ENCODE data around the gene B4GALNT2. TPM values are rescaled to one million over a fixed set of nuclear protein-coding genes. Genes with fewer than 3 reads are reported as not detected.

Gene B4GALNT2
- total and polyA plus RNA-seq, 2 of the 13 experiments (the other 11 are each of a cell fraction or from before 2014, with no cell fraction given) = not detected

DNA sequence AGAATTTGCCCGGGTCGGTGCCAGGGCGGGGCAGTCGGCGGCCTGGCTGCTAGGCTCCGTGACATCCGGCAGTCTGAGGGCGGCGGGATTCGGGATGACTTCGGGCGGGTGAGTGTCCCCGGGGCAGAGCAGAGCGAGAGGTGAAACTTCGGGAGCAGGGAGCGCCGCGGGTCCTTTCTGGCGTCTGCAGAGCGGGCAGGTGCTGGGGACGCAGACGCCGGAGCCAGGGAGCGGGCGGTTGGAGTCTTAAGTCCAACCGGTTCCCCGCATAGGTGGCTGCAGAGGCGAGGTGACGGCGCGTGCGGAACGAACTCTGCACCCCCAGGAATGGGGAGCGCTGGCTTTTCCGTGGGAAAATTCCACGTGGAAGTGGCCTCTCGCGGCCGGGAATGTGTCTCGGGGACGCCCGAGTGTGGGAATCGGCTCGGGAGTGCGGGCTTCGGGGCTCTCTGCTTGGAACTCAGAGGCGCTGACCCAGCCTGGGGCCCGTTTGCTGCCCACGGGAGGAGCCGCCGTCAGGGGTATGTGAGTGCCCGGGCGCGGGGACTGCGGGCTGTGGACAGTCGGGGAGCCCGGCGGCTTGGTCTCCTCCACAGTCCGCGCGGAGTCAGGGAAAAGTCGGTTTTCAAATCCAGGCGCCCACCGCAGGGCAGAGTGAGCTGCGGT, at the start of gene B4GALNT2 (continued):
- TF ChIP-seq ZNF652 (CRISPR knock-in tag; IDR thresholded peaks at IDR 0.05; ENCODE audit: borderline replicate concordance, low read depth) = no peak
- TF ChIP-seq, protein P1, sequence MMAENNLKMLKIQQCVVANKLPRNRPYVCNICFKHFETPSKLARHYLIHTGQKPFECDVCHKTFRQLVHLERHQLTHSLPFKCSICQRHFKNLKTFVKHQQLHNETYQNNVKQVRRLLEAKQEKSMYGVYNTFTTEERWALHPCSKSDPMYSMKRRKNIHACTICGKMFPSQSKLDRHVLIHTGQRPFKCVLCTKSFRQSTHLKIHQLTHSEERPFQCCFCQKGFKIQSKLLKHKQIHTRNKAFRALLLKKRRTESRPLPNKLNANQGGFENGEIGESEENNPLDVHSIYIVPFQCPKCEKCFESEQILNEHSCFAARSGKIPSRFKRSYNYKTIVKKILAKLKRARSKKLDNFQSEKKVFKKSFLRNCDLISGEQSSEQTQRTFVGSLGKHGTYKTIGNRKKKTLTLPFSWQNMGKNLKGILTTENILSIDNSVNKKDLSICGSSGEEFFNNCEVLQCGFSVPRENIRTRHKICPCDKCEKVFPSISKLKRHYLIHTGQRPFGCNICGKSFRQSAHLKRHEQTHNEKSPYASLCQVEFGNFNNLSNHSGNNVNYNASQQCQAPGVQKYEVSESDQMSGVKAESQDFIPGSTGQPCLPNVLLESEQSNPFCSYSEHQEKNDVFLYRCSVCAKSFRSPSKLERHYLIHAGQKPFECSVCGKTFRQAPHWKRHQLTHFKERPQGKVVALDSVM (CRISPR knock-in tag; IDR thresholded peaks at IDR 0.05) = no peak
- TF ChIP-seq CC2D1A (CRISPR knock-in tag; IDR thresholded peaks at IDR 0.05) = no peak
- TF ChIP-seq ZNF264 (CRISPR knock-in tag; IDR thresholded peaks at IDR 0.05) = 0 out of 2 replicates have a peak, but pooled peaks have one; percentile 14
- no peak for TF ChIP-seq FOSL1 (CRISPR knock-in tag; IDR thresholded peaks at IDR 0.05; ENCODE audit: borderline replicate concordance)
- TF ChIP-seq, protein P2, sequence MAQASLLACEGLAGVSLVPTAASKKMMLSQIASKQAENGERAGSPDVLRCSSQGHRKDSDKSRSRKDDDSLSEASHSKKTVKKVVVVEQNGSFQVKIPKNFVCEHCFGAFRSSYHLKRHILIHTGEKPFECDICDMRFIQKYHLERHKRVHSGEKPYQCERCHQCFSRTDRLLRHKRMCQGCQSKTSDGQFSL (CRISPR knock-in tag; IDR thresholded peaks at IDR 0.05) = no peak
- no peak for TF ChIP-seq RFXANK (CRISPR knock-in tag; IDR thresholded peaks at IDR 0.05)
- TF ChIP-seq TOPORS (CRISPR knock-in tag; IDR thresholded peaks at IDR 0.05) = no peak
- TF ChIP-seq, protein P3, sequence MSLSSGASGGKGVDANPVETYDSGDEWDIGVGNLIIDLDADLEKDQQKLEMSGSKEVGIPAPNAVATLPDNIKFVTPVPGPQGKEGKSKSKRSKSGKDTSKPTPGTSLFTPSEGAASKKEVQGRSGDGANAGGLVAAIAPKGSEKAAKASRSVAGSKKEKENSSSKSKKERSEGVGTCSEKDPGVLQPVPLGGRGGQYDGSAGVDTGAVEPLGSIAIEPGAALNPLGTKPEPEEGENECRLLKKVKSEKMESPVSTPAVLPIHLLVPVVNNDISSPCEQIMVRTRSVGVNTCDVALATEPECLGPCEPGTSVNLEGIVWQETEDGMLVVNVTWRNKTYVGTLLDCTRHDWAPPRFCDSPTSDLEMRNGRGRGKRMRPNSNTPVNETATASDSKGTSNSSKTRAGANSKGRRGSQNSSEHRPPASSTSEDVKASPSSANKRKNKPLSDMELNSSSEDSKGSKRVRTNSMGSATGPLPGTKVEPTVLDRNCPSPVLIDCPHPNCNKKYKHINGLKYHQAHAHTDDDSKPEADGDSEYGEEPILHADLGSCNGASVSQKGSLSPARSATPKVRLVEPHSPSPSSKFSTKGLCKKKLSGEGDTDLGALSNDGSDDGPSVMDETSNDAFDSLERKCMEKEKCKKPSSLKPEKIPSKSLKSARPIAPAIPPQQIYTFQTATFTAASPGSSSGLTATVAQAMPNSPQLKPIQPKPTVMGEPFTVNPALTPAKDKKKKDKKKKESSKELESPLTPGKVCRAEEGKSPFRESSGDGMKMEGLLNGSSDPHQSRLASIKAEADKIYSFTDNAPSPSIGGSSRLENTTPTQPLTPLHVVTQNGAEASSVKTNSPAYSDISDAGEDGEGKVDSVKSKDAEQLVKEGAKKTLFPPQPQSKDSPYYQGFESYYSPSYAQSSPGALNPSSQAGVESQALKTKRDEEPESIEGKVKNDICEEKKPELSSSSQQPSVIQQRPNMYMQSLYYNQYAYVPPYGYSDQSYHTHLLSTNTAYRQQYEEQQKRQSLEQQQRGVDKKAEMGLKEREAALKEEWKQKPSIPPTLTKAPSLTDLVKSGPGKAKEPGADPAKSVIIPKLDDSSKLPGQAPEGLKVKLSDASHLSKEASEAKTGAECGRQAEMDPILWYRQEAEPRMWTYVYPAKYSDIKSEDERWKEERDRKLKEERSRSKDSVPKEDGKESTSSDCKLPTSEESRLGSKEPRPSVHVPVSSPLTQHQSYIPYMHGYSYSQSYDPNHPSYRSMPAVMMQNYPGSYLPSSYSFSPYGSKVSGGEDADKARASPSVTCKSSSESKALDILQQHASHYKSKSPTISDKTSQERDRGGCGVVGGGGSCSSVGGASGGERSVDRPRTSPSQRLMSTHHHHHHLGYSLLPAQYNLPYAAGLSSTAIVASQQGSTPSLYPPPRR (CRISPR knock-in tag; IDR thresholded peaks at IDR 0.05; ENCODE audit: borderline replicate concordance) = 0 out of 2 replicates have a peak, but pooled peaks have one; percentile 16
- no peak for TF ChIP-seq NFYC (CRISPR knock-in tag; IDR thresholded peaks at IDR 0.05)
- 0 out of 2 replicates have a peak, but pooled peaks have one; percentile 49 for TF ChIP-seq ZNF160 (CRISPR knock-in tag; IDR thresholded peaks at IDR 0.05)
- peak; percentile 74; the same call in 1 of the 2 replicates for TF ChIP-seq KLF12 (CRISPR knock-in tag; IDR thresholded peaks at IDR 0.05; ENCODE audit: borderline replicate concordance)
- no peak for TF ChIP-seq ZNF354B (CRISPR knock-in tag; IDR thresholded peaks at IDR 0.05)
- no peak for TF ChIP-seq NR2F6 (IDR thresholded peaks at IDR 0.05)
- TF ChIP-seq NR2F6 (CRISPR knock-in tag; IDR thresholded peaks at IDR 0.05) = no peak
- no peak for TF ChIP-seq CREM (IDR thresholded peaks at IDR 0.05)
- TF ChIP-seq CREM (CRISPR knock-in tag; IDR thresholded peaks at IDR 0.05) = no peak
- TF ChIP-seq, protein P4, sequence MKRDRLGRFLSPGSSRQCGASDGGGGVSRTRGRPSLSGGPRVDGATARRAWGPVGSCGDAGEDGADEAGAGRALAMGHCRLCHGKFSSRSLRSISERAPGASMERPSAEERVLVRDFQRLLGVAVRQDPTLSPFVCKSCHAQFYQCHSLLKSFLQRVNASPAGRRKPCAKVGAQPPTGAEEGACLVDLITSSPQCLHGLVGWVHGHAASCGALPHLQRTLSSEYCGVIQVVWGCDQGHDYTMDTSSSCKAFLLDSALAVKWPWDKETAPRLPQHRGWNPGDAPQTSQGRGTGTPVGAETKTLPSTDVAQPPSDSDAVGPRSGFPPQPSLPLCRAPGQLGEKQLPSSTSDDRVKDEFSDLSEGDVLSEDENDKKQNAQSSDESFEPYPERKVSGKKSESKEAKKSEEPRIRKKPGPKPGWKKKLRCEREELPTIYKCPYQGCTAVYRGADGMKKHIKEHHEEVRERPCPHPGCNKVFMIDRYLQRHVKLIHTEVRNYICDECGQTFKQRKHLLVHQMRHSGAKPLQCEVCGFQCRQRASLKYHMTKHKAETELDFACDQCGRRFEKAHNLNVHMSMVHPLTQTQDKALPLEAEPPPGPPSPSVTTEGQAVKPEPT (CRISPR knock-in tag; IDR thresholded peaks at IDR 0.05; ENCODE audit: low read depth) = peak; percentile 44; the same call in 1 of the 2 replicates
- TF ChIP-seq, protein P5, sequence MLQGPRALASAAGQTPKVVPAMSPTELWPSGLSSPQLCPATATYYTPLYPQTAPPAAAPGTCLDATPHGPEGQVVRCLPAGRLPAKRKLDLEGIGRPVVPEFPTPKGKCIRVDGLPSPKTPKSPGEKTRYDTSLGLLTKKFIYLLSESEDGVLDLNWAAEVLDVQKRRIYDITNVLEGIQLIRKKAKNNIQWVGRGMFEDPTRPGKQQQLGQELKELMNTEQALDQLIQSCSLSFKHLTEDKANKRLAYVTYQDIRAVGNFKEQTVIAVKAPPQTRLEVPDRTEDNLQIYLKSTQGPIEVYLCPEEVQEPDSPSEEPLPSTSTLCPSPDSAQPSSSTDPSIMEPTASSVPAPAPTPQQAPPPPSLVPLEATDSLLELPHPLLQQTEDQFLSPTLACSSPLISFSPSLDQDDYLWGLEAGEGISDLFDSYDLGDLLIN (CRISPR knock-in tag; IDR thresholded peaks at IDR 0.05; ENCODE audit: borderline replicate concordance) = no peak
- 0 out of 2 replicates have a peak, but pooled peaks have one; percentile 13 for TF ChIP-seq ZNF672 (CRISPR knock-in tag; IDR thresholded peaks at IDR 0.05)
- no peak for TF ChIP-seq ISX (CRISPR knock-in tag; conservative IDR thresholded peaks at IDR 0.05)
